NCI-H187 treated with DMSO at 0.1 percent for 48 hours (cell line): ENCODE measurements around the gene CHTOP.

Source experiments
- DNase-seq: peaks from one replicate; lab custom pipeline; 2025; lab: John Stamatoyannopoulos, UW

The CHTOP gene

GRCh38 chr1:153612755-153613331 lies 21.0 kb upstream of the CHTOP start, which contains the start of gene S100A16:
S100A16 (minus strand) TSS chr1:153613137; CDS start chr1:153608151, 4,986 bp downstream.
- DNase-seq, result no peak

- DNase-seq, result no peak
These were observed 20.5 kb upstream of the CHTOP start for GRCh38 chr1:153613406-153613805.

- DNase-seq, result no peak
These were observed 19.5 kb upstream of the CHTOP start for GRCh38 chr1:153614189-153614900.

- no peak for DNase-seq
These were observed 19.0 kb upstream of the CHTOP start for GRCh38 chr1:153614906-153615305.

GRCh38 chr1:153615406-153615805 lies 18.5 kb upstream of the CHTOP start:
- no peak for DNase-seq

- no peak for DNase-seq
These were observed 17.5 kb upstream of the CHTOP start, which contains the start of gene S100A14 for GRCh38 chr1:153616144-153616916. S100A14 (minus strand) TSS chr1:153616325; CDS start chr1:153615858, 467 bp downstream.

GRCh38 chr1:153616917-153617311 lies 17.0 kb upstream of the CHTOP start:
- no peak for DNase-seq

GRCh38 chr1:153617663-153618062 lies 16.2 kb upstream of the CHTOP start:
- DNase-seq, result no peak

GRCh38 chr1:153619171-153619570 lies 14.7 kb upstream of the CHTOP start:
- DNase-seq, result no peak

GRCh38 chr1:153623101-153623500 lies 10.8 kb upstream of the CHTOP start:
- DNase-seq, result no peak

GRCh38 chr1:153624965-153625611 lies 8.8 kb upstream of the CHTOP start:
- no peak for DNase-seq

- no peak for DNase-seq
These were observed 7.4 kb upstream of the CHTOP start for GRCh38 chr1:153626477-153626903.

GRCh38 chr1:153626904-153627714 lies 6.8 kb upstream of the CHTOP start, which contains the start of gene S100A13:
S100A13 (minus strand) TSS chr1:153627505; CDS start chr1:153626472, 1,033 bp downstream.
- peak; percentile 93 for DNase-seq

GRCh38 chr1:153627715-153628626 lies 5.9 kb upstream of the CHTOP start, which contains the start of gene S100A1:
S100A1 (plus strand) TSS chr1:153628434; CDS start chr1:153630522, 2,088 bp downstream.
- DNase-seq, result no peak

- no peak for DNase-seq
These were observed 5.1 kb upstream of the CHTOP start for GRCh38 chr1:153628638-153629342.

GRCh38 chr1:153629343-153629665 lies 4.6 kb upstream of the CHTOP start:
- DNase-seq, result no peak

- DNase-seq, result no peak
These were observed 3.9 kb upstream of the CHTOP start for GRCh38 chr1:153629971-153630370.

GRCh38 chr1:153630384-153630783 lies 3.5 kb upstream of the CHTOP start:
- DNase-seq, result no peak
